GM21381 (cell line): ENCODE measurements around the gene CTAG1B.
"Not testable (repeated sequence)": the region's sequence is repeated elsewhere in the genome, so short reads cannot be mapped to it uniquely, and the experiment has no call there.

ENCODE experiments used
- ATAC-seq: cut with Tn5 transposase; IDR thresholded peaks from one replicate; pipeline ENCODE4 v1.9.1; 2021; ENCODE audit warnings: mild to moderate bottlenecking, moderate library complexity; ENCODE audit not compliant: unreplicated experiment

Gene CTAG1B

GRCh38 chrX:154619182-154619581 lies at the start of gene CTAG1B:
CTAG1B (minus strand) TSS chrX:154619282; CDS start chrX:154619218, 64 bp downstream.
- not testable (repeated sequence) for ATAC-seq

GRCh38 chrX:154661899-154662298 lies 42.8 kb upstream of the CTAG1B start:
- ATAC-seq, result no peak

- no peak for ATAC-seq
These were observed 42.1 kb upstream of the CTAG1B start for GRCh38 chrX:154661170-154661569.

- no peak for ATAC-seq
These were observed 41.5 kb upstream of the CTAG1B start for GRCh38 chrX:154660541-154660940.

GRCh38 chrX:154658957-154659356 lies 39.9 kb upstream of the CTAG1B start:
- no peak for ATAC-seq

GRCh38 chrX:154658187-154658586 lies 39.1 kb upstream of the CTAG1B start:
- no peak for ATAC-seq

- ATAC-seq, result no peak
These were observed 38.2 kb upstream of the CTAG1B start for GRCh38 chrX:154657226-154657805.

- no peak for ATAC-seq
These were observed 36.7 kb upstream of the CTAG1B start for GRCh38 chrX:154655786-154656185.

GRCh38 chrX:154655346-154655745 lies 36.3 kb upstream of the CTAG1B start:
- no peak for ATAC-seq

- ATAC-seq, result no peak
These were observed 35.8 kb upstream of the CTAG1B start for GRCh38 chrX:154654925-154655324.

- no peak for ATAC-seq
These were observed 35.3 kb upstream of the CTAG1B start for GRCh38 chrX:154654372-154654771.

- not testable (repeated sequence) for ATAC-seq
These were observed 34.3 kb upstream of the CTAG1B start, which contains the start of gene CTAG2 for GRCh38 chrX:154653413-154653812. CTAG2 (minus strand) TSS chrX:154653579; CDS start chrX:154653515, 64 bp downstream.

- no peak for ATAC-seq
These were observed 33.9 kb upstream of the CTAG1B start for GRCh38 chrX:154653048-154653401.

GRCh38 chrX:154652311-154653047 lies 33.4 kb upstream of the CTAG1B start:
- no peak for ATAC-seq

GRCh38 chrX:154650221-154650510 lies 31.1 kb upstream of the CTAG1B start:
- ATAC-seq, result no peak

- no peak for ATAC-seq
These were observed 30.6 kb upstream of the CTAG1B start for GRCh38 chrX:154649503-154650220.

GRCh38 chrX:154648931-154649330 lies 29.8 kb upstream of the CTAG1B start:
- no peak for ATAC-seq

GRCh38 chrX:154645745-154646378 lies 26.8 kb upstream of the CTAG1B start:
- ATAC-seq, result not testable (repeated sequence)

GRCh38 chrX:154643708-154644107 lies 24.6 kb upstream of the CTAG1B start:
- not testable (repeated sequence) for ATAC-seq

- not testable (repeated sequence) for ATAC-seq
These were observed 22.7 kb upstream of the CTAG1B start for GRCh38 chrX:154641740-154642139.

GRCh38 chrX:154633661-154634060 lies 14.6 kb upstream of the CTAG1B start:
- ATAC-seq, result not testable (repeated sequence)

GRCh38 chrX:154630949-154631348 lies 11.9 kb upstream of the CTAG1B start:
- not testable (repeated sequence) for ATAC-seq
